Trophoblast cell (in vitro differentiated cells and primary cell): ENCODE measurements around the gene CD2.

Experiments
- DNase-seq, 2 donors: peaks; one replicate each; pipeline ENCODE4 v3.0.0-alpha.2; 2016
- H2AFZ ChIP-seq: 2 replicates; pipeline ENCODE4 v1.6.1; 2013; ENCODE audit warnings: low read length, moderate library complexity, mild to moderate bottlenecking; ENCODE audit not compliant: insufficient read depth, poor library complexity
- H2AK5ac ChIP-seq: 2 replicates; pipeline ENCODE4 v1.6.1; 2013; ENCODE audit warnings: mild to moderate bottlenecking, low read length
- H2BK120ac ChIP-seq: 2 replicates; pipeline ENCODE4 v1.6.1; 2013; ENCODE audit warnings: low read length, mild to moderate bottlenecking, moderate library complexity; ENCODE audit not compliant: insufficient read depth, poor library complexity
- H2BK12ac ChIP-seq: 2 replicates; pipeline ENCODE4 v1.6.1; 2013; ENCODE audit warnings: mild to moderate bottlenecking, low read length, moderate library complexity
- H2BK5ac ChIP-seq: 2 replicates; pipeline ENCODE4 v1.6.1; 2013; ENCODE audit warnings: low read length, low read depth, moderate library complexity, mild to moderate bottlenecking; ENCODE audit not compliant: poor library complexity
- H3K14ac ChIP-seq: 2 replicates; pipeline ENCODE4 v1.6.1; 2013; ENCODE audit warnings: mild to moderate bottlenecking, low read length
- H3K18ac ChIP-seq: 2 replicates; pipeline ENCODE4 v1.6.1; 2013; ENCODE audit warnings: mild to moderate bottlenecking, low read length
- H3K23ac ChIP-seq: 2 replicates; pipeline ENCODE4 v1.6.1; 2013; ENCODE audit warnings: low read length
- H3K27ac ChIP-seq: 2 replicates; pipeline ENCODE4 v1.5.1; 2013; ENCODE audit warnings: low read depth, mild to moderate bottlenecking, inconsistent platforms, low read length, moderate library complexity
- H3K27me3 ChIP-seq: 2 replicates; pipeline ENCODE4 v1.6.1; 2013; ENCODE audit warnings: inconsistent platforms, mild to moderate bottlenecking, low read length, moderate library complexity; ENCODE audit not compliant: insufficient read depth
- H3K36me3 ChIP-seq, 2 experiments: 1 replicate in 1 of 2; 2 replicates in 1 of 2; pipeline ENCODE4 v1.6.1; 2013; ENCODE audit warnings: low read length in 2 of 2, mild to moderate bottlenecking in 2 of 2, moderate library complexity in 1 of 2; ENCODE audit not compliant: insufficient read depth in 2 of 2, control insufficient read depth in 1 of 2
- H3K4ac ChIP-seq: 2 replicates; pipeline ENCODE4 v1.6.1; 2013; ENCODE audit warnings: low read depth, mild to moderate bottlenecking, low read length, moderate library complexity
- H3K4me1 ChIP-seq, 2 experiments: 1 replicate in 1 of 2; 2 replicates in 1 of 2; pipeline ENCODE4 v1.6.1; 2013; ENCODE audit warnings: low read length in 2 of 2, mild to moderate bottlenecking in 2 of 2, moderate library complexity in 1 of 2; ENCODE audit not compliant: insufficient read depth in 2 of 2, control insufficient read depth in 1 of 2
- H3K4me2 ChIP-seq: 2 replicates; pipeline ENCODE4 v1.6.1; 2013; ENCODE audit warnings: inconsistent platforms, mild to moderate bottlenecking, low read length, moderate library complexity
- H3K4me3 ChIP-seq: 2 replicates; pipeline ENCODE4 v1.5.1; 2013; ENCODE audit warnings: mild to moderate bottlenecking, low read depth, low read length, inconsistent platforms
- H3K79me1 ChIP-seq: one replicate; pipeline ENCODE4 v1.6.1; 2013; ENCODE audit warnings: low read length
- H3K79me2 ChIP-seq: 2 replicates; pipeline ENCODE4 v1.6.1; 2013; ENCODE audit warnings: low read length, mild to moderate bottlenecking; ENCODE audit not compliant: control insufficient read depth, insufficient read depth, poor library complexity
- H3K9ac ChIP-seq: 2 replicates; pipeline ENCODE4 v1.6.1; 2013; ENCODE audit warnings: mild to moderate bottlenecking, low read length
- H3K9me3 ChIP-seq: 2 replicates; pipeline ENCODE4 v1.6.1; 2013; ENCODE audit warnings: low read depth, mild to moderate bottlenecking, control low read depth, inconsistent platforms, low read length; ENCODE audit not compliant: insufficient read depth
- H4K12ac ChIP-seq: 2 replicates; pipeline ENCODE4 v1.6.1; 2013; ENCODE audit warnings: low read depth, mild to moderate bottlenecking, low read length, moderate library complexity
- H4K8ac ChIP-seq: 2 replicates; pipeline ENCODE4 v1.6.1; 2013; ENCODE audit warnings: low read depth, mild to moderate bottlenecking, low read length, moderate library complexity
- H4K91ac ChIP-seq: one replicate; pipeline ENCODE4 v1.6.1; 2013; ENCODE audit warnings: low read depth, mild to moderate bottlenecking, low read length, moderate library complexity
- WGBS: extraction: QIAGEN DNeasy Blood & Tissue Kit; methylation state at CpG from one replicate; pipeline ENCODE4 v1.1.7; 2013; ENCODE audit warnings: missing lambda C conversion rate; ENCODE audit not compliant: insufficient read length, insufficient coverage; ENCODE audit errors: extremely low coverage; 5-methylcytosine and 5-hydroxymethylcytosine counted together

Gene CD2

GRCh38 chr1:116738673-116739370, 15.4 kb upstream of the CD2 start:
- H3K27ac ChIP-seq, result no peak overlapping the region
- peaks cover 0 to 3% of the 10 kb centered on the region in 2 experiments for H3K4me1 ChIP-seq
- no peak overlapping the region for H3K9ac ChIP-seq
- no CpG with 5 or more reads among the region's 9 CpGs for WGBS
- peaks cover 23% of the 10 kb centered on the region for H3K9me3 ChIP-seq
- no peak overlapping the region for H2BK5ac ChIP-seq
- H3K27me3 ChIP-seq, result no peaks in the 10 kb centered on the region
- no peak overlapping the region for H2BK12ac ChIP-seq
- no peak overlapping the region for H4K91ac ChIP-seq
- H3K4me2 ChIP-seq, result no peak overlapping the region
- no peak overlapping the region for H3K14ac ChIP-seq
- H3K23ac ChIP-seq, result no peak overlapping the region
- no peak overlapping the region for H2AK5ac ChIP-seq
- peaks cover 0 to 3% of the 10 kb centered on the region in 2 experiments for H3K36me3 ChIP-seq
- no peak overlapping the region for H4K8ac ChIP-seq
- no peak overlapping the region for H3K18ac ChIP-seq
- no peak overlapping the region for H2AFZ ChIP-seq
- no peak for DNase-seq
- H2BK120ac ChIP-seq, result no peak overlapping the region
- H3K79me1 ChIP-seq, result no peaks in the 10 kb centered on the region
- no peak overlapping the region for H3K4me3 ChIP-seq
- H4K12ac ChIP-seq, result no peak overlapping the region
- H3K79me2 ChIP-seq, result no peaks in the 10 kb centered on the region
- H3K4ac ChIP-seq, result no peak overlapping the region

DNA sequence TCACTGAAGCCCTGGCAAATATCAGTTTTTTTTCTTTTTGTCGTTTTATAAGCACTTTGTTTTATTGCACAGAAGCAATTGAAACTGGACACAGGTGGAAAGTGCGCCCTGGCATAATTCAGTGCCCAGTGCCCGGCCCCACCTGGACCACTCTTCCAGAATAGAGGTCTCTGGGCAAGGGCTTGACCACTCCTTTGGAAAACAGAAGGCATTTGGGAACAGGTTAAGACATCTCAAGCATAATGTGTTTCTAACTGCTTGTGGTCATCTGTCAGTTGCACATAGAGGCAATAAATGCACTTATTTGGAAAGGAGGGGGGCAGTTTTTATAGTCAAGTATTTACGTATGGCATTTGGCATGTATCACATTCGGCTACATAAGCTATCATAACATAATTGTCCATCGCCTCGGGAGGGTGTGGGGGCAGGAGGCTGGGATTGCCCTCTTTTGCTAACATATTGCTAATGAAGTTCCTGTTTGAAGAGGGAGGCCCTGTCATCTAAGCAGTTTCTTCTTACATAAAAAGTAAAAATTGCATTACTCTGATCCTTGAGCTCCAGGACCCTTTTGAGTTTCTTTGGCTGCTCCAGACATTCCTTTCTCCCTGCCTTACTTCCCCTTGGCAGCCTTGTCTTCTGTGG, 14.7 kb upstream of the CD2 start:
- H3K4me1 ChIP-seq, result peaks cover 0 to 3% of the 10 kb centered on the region in 2 experiments
- H3K4me2 ChIP-seq, result no peak overlapping the region
- H3K14ac ChIP-seq, result no peak overlapping the region
- H3K9ac ChIP-seq, result no peak overlapping the region
- H3K23ac ChIP-seq, result no peak overlapping the region
- no peak overlapping the region for H4K91ac ChIP-seq
- DNase-seq, result no peak
- H3K18ac ChIP-seq, result no peak overlapping the region
- no peaks in the 10 kb centered on the region for H3K79me1 ChIP-seq
- H4K8ac ChIP-seq, result no peak overlapping the region
- WGBS, result no CpG with 5 or more reads among the region's 7 CpGs
- H3K27ac ChIP-seq, result no peak overlapping the region
- H2BK12ac ChIP-seq, result no peak overlapping the region
- H3K4ac ChIP-seq, result no peak overlapping the region
- no peak overlapping the region for H2BK120ac ChIP-seq
- peaks cover 25% of the 10 kb centered on the region for H3K9me3 ChIP-seq
- no peak overlapping the region for H3K4me3 ChIP-seq
- no peak overlapping the region for H4K12ac ChIP-seq
- no peak overlapping the region for H2AFZ ChIP-seq
- H3K27me3 ChIP-seq, result no peaks in the 10 kb centered on the region
- H3K79me2 ChIP-seq, result no peaks in the 10 kb centered on the region
- no peak overlapping the region for H2AK5ac ChIP-seq
- no peak overlapping the region for H2BK5ac ChIP-seq
- peaks cover 0 to 3% of the 10 kb centered on the region in 2 experiments for H3K36me3 ChIP-seq

- H4K8ac ChIP-seq, result no peak overlapping the region
Observed at GRCh38 chr1:116740296-116740695, 13.9 kb upstream of the CD2 start.

GRCh38 chr1:116740746-116741145, 13.5 kb upstream of the CD2 start:
- Histone ChIP-seq H3K4me3 (no peak overlapping the region), H3K27ac (no peak overlapping the region), H2AK5ac (no peak overlapping the region), H3K4ac (no peak overlapping the region), H3K79me2 (no peaks in the 10 kb centered on the region), H3K79me1 (no peaks in the 10 kb centered on the region), H4K12ac (no peak overlapping the region), H3K4me1 (no peaks in the 10 kb centered on the region), H3K9ac (no peak overlapping the region), H2BK12ac (no peak overlapping the region), H3K36me3 (peaks cover 0 to 3% of the 10 kb centered on the region in 2 experiments), H4K91ac (no peak overlapping the region), H3K4me2 (no peak overlapping the region), H2BK5ac (no peak overlapping the region), H2AFZ (no peak overlapping the region), H3K18ac (no peak overlapping the region), H3K14ac (no peak overlapping the region), H3K9me3 (peaks cover 28% of the 10 kb centered on the region), H2BK120ac (no peak overlapping the region), H3K23ac (no peak overlapping the region), H3K27me3 (no peaks in the 10 kb centered on the region), H4K8ac (no peak overlapping the region)
- WGBS, result no CpG with 5 or more reads among the region's 2 CpGs
- no peak for DNase-seq

More at GRCh38 chr1:116740296-116740695, 13.9 kb upstream of the CD2 start:
- Histone ChIP-seq H3K36me3 (peaks cover 0 to 3% of the 10 kb centered on the region in 2 experiments), H3K18ac (no peak overlapping the region), H3K4ac (no peak overlapping the region), H3K27ac (no peak overlapping the region), H4K12ac (no peak overlapping the region), H3K79me1 (no peaks in the 10 kb centered on the region), H3K27me3 (no peaks in the 10 kb centered on the region), H2AK5ac (no peak overlapping the region), H2AFZ (no peak overlapping the region), H3K9ac (no peak overlapping the region), H2BK12ac (no peak overlapping the region), H2BK120ac (no peak overlapping the region), H3K14ac (no peak overlapping the region), H3K9me3 (peaks cover 28% of the 10 kb centered on the region), H3K4me3 (no peak overlapping the region), H2BK5ac (no peak overlapping the region), H4K91ac (no peak overlapping the region), H3K4me2 (no peak overlapping the region), H3K79me2 (no peaks in the 10 kb centered on the region), H3K23ac (no peak overlapping the region), H3K4me1 (peaks cover 0 to under 1% of the 10 kb centered on the region in 2 experiments)
- no peak for DNase-seq
- no CpG with 5 or more reads among the region's 6 CpGs for WGBS
